ENCODE results near the gene BCAS2.
"Not testable (repeated sequence)": the region's sequence is repeated elsewhere in the genome, so short reads cannot be mapped to it uniquely, and the experiment has no call there.

The BCAS2 gene

DNA sequence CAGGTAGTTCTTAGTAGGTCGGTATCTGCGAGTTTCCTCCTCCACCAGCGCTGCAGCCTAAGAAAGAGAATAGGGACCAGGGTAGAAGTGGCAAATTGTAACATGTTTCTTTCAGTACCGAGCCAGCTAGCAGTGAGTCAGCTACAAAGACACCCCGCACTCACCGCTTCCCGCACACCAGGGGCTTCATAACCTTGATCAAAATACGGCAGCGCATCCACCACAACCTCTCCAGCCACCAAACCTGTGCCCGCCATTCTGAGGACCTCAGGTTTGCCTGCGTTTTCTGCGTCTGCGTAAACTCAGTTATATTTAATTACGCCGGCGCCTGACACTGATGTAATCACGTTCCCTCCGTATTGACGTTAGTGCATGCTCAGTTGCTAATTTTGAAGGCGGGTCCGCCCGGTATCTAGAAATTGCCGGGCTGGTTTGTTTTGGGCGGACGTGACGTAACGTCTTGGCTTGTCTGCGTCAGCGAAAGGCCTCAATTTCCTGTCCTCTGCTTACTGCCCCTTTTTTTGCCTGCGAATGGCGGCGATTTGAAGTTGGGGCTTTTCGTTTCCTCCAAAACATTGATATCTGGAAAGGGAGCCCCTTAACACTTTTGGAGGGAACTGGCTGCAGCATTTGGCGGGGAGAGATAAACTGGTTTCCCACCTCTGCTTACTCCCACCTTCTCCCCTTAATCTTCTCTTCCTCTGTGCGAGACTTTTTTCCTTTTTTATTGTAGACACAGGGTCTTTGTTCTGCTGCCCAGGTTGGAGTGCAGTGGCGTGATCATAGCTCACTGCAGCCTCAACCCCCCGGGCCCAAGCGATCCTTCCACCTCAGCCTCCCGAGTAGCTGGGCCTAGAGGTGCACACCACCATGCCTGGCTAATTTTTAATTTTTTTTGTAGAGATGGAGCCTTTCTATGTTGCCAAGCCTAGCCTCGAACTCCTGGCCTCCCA, at the start of gene BCAS2:
Gene BCAS2 (minus strand): TSS at position 281 of the 953 bp plus-strand sequence. CDS start 24 bp downstream, at position 257.
- peak; percentile 99 for DNase-seq

GRCh38 chr1:114627107-114627506, 45.7 kb upstream of the BCAS2 start:
- DNase-seq = no peak

- DNase-seq = no peak
Observed at GRCh38 chr1:114623364-114623763, 41.9 kb upstream of the BCAS2 start.

GRCh38 chr1:114620419-114620818, 39.0 kb upstream of the BCAS2 start:
- peak; percentile 5 for DNase-seq

DNA sequence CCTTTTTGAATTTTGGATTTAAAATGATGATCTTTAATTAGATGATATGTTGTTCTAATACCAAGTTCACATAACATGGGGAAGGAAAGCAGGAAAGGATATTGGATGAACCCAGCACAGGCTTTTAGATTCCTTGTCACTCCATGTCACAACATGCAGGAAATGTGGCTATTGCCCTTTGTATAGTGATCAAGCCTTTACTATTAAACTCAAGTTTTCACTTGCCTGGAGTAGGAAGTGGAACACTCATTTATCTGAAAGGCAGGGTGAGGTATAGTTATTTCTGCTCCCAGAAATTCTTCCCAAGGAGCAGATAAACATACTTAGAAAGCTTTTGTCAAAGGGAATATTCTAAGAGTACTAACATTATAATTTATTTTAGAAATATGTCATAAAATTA, 37.2 kb upstream of the BCAS2 start:
- no peak for DNase-seq

GRCh38 chr1:114610546-114611245, 29.3 kb upstream of the BCAS2 start:
- no peak for DNase-seq

DNA sequence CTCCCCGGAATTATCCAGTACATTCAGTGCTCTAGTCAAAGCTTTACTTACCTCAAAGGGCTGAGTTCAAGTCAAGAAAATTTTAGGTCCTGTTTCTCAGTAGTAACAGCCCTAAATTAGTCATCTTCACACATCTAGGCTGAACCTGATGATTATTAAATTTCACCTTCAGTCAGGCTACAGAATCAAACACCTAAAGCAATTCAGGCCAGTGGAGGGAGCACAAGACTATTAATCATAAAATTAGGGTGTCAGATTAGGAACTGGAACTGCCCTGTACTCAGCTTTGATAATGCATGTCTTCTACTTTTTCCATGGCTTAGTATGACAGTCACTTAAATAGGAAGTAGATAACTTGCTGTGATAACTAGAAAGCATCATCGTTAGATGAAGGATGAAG, 28.4 kb upstream of the BCAS2 start:
- peak; percentile 5 for DNase-seq

DNA sequence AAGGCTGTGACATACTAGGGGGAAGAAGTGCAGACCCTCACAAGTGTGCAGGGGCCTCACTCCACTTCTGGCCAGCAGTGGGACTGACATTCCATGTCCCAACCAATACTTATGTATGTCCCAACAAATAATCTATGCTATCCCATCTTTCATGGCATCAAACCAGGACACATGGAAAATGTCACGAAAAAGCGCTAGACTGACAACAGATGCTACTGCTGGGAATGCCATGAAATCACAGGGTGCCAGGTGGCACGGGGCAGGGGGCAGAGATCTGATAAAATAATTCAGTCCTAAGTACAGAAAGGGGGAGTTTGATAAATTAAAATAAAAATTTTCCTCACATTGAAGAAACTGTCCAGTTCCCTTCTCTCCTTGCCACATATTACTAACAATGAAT, 27.6 kb upstream of the BCAS2 start:
- DNase-seq = no peak

DNA sequence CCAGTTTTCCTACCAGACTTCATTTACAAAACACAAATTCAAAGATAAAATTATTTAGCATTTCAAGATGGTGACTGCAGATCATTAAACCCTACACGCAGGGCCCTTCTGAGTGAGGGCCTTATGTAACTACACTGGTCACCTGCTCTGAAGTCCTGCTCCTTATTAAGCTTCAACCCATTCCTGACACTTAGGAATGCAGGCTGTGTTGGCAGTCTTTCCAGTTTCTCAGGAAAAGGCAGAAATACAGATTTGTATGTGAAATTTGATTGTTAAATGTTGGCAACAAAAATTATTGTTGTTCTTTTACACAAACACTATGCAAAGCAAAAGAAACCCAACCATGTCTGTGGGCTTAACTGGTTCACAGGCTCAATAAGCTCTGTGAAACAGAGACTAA, 25.8 kb upstream of the BCAS2 start:
- DNase-seq = no peak

DNA sequence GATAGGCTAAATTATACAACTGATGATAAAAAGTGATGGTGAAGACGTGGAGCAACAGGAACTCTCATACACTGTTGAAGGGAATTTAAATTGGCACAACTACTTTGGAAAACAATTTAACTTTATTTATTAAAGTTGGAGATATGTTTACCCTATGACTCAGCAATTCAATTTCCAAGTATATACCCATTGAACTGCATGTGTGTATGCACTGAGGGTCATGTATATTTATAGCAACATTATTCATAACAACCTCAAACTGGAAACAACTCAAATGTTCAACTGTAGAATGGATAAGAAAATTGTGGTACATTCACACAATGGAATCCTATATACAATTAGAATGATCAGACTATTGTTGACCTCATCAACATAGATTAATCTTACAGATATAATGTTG, 16.5 kb upstream of the BCAS2 start:
- DNase-seq = no peak

DNA sequence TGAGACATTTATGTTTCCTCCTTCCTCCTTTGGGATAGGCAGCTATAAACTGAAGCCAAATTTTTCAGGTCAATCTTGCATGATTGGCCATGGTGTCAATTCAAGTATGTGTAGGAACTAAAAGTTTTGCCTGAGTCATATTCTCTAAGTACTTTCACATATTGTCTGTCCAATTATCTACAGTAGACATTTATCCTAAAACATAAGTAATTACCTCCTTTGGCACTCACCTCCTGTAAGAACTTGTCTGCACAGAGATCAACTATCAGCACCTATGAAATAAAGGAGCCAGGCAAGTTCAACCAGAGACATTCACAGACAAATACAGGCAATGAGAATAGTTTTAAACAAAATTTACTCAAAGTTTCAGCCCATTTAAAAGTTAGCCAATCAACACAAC, 14.2 kb upstream of the BCAS2 start:
- DNase-seq = no peak

- no peak for DNase-seq
Observed at GRCh38 chr1:114594046-114594445, 12.6 kb upstream of the BCAS2 start.

DNA sequence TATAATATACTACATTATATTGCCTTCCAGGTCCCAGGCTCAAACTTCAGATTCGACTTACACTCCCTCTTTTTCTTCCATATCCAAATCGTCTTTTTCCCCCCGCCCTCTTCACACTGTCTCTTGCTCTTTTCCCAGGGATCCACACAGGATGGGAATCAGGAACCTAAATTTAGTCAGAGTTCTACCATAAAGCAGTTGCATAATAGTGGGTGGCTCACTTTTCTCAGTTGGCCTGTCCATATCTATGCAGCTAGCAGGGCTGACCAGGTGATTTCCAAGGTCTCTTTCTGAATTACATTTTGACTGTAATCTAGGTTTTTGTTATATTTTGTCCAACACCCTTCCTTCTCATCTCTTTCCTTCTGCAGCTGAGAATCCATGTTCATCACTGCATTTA, 7.7 kb upstream of the BCAS2 start:
- no peak for DNase-seq

- no peak for DNase-seq
Observed at GRCh38 chr1:114588196-114588689, 6.8 kb upstream of the BCAS2 start.

DNA sequence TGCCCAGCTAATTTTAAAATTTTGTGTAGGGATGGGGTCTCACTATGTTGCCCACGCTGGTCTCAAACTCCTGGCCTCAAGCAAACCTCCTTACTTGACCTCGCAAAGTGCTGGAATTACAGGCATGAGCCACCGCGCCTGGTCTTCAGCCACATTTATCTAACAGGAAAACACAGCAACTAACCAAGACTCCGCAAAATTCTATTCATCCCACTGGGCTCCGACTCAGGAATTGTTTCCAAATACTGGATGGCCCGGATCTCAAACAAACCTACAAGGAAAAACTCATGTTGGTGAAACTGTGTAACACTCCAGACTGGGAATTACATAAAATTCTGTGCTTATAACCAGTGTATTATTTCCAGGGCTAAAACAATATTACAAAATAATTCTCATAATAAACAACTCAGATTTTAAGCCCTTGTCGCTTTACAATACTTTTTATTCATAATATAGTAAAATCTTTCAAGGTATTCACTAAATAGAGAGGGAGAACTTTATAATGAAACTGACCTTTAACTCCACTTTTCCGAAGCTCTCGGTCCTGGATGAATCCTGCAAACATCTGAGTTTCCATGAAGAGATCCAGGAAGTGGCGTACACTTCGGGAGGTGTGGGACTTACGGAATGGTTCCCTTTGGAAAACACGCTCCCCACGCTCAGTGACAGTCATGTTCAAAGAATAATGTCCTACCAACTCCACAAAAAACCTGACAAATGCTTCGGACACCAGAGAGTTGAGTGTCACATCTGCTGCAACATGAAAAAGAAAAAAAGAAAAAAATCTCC, 6.0 kb upstream of the BCAS2 start:
- DNase-seq = no peak

GRCh38 chr1:114586513-114587047, 5.2 kb upstream of the BCAS2 start:
- DNase-seq = no peak

DNA sequence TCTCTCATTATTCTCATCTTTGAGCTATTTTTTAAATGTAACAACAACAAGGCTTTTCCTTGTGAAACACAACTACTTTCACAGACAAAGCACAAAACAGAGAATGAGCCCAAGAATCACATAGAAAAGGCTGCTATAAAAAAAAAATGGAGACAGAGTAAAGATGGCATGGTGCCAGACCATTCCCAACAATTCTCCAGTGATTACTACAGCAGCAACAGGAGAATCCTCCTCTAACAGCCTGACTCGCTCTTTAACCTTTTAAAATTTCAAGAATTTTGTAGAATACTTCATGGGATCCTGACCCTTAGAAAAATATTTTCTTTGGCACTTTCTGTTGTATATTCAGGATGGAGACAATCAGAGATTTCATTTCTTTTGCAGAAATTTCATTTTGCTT, 3.8 kb upstream of the BCAS2 start:
- no peak for DNase-seq

DNA sequence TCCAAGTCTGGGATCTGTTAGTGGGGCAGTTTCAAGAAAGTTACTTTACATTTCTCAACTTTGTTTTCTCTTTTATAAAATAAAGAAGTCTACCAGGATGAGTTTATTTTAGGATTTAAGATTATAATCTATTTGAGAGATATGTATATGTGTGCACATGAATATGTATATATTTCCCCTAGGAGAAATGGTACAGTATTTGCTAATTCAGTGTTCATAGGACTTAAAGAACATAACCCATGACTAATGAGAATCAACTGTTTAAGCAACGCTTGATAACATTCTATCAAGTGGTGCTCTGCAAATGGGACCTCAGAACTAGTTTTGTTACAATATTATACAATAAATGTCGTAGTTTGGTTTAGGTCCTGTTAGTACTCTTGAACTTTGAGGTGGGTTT, 7.0 kb downstream of the BCAS2 start:
- no peak for DNase-seq

DNA sequence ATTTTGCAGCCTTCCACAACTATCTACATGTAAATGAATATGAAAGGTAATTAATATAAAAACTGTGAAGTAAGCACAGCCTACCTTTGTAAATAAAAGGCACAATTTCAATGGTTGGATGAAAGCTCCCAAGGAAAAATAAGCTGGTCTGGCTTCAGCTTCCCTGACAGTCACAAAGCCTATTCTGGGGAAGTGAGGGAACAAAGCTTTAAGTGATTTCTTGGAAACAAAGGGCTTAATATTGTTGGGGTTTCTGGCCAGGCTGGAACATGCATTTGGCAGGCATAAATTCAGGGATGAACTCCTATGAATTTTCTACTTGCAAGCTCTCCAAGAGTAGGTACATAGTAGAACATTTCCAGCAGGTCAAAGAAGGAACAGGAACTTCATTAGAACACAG, 17.3 kb downstream of the BCAS2 start:
- DNase-seq = no peak

- DNase-seq = not testable (repeated sequence)
Observed at GRCh38 chr1:114562978-114563510, 18.4 kb downstream of the BCAS2 start.

GRCh38 chr1:114561333-114561732, 20.1 kb downstream of the BCAS2 start:
- no peak for DNase-seq

- peak; percentile 27 for DNase-seq
Observed at GRCh38 chr1:114559356-114559755, 22.1 kb downstream of the BCAS2 start.

DNA sequence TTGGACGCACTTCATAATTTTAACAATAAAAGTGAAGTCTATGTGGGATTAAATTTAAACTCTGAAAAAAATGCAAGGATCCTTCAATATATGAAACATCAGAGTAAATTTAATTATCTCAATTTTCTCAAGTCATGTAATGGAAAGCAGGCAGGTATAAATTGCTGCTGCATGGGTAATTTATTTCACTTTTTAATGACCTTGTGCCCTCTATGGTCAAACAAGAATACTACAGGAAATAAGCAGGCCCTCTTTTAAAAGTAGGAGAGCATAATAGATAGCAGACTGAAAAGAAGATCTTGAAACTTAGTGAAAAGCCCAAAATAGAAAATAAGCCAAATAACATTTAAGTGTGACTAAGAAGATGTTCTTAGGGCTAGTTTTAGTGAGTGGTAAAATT, 22.9 kb downstream of the BCAS2 start:
- peak; percentile 70 for DNase-seq
